ENCODE data around the gene MAML3.

The MAML3 gene

DNA sequence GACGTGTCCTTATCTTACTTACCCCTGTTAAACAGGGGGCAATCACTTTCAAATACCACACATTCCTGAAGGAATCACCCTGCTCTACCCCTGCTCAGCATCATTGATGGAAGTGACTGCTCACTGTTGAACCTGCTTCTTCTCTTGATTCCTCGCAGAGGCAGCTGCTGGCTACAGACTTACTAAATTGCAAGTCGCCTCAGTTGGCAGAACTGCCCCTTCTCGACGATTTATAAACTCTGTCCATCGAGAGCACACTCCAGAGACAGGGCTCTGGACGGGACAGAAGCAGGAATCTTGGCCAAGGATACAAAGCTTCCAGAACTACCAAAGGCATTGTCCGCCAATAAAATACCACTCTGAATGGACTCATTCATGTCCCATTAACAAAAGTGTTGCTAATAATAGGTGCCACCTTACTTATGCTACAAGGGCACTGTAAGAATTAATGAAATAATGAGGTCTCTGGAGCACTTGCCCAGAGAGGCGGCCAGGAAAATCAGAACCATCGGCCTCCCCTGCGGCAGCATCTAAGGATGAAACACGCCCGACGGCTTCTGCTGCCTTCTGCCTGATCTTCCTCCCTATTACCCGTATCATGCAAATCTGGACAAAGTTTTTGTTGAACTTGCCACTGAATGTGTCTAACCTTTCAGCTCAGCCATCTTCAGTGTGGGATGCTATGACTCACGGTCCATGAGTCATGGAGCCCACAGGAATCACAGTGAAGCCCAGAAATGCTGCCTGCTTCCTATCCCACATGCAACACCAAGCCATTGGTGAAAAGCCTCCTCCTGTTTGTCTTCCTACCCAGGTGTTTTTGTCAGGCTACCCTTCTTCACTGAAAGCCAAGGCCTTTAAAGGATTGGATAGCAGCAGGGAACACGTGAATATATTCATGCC, 164.9 kb downstream of the MAML3 start:
- DNase-seq = no peak

DNA sequence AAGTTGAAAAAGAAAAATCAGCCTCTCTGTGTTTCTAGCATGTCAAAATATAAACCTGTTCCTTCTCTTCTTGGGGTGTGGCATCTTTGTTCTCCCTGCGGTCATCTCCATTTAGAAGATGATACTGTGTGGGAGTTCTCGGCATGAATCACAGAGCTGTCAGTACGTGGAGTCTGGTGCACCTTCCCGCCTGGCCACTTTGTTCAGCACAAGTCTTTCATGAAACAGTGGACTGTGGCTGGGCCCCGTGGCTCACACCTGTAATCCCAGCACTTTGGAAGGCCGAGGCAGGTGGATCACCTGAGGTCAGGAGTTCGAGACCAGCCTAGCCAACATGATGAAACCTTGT, 166.5 kb downstream of the MAML3 start:
- DNase-seq = no peak

DNA sequence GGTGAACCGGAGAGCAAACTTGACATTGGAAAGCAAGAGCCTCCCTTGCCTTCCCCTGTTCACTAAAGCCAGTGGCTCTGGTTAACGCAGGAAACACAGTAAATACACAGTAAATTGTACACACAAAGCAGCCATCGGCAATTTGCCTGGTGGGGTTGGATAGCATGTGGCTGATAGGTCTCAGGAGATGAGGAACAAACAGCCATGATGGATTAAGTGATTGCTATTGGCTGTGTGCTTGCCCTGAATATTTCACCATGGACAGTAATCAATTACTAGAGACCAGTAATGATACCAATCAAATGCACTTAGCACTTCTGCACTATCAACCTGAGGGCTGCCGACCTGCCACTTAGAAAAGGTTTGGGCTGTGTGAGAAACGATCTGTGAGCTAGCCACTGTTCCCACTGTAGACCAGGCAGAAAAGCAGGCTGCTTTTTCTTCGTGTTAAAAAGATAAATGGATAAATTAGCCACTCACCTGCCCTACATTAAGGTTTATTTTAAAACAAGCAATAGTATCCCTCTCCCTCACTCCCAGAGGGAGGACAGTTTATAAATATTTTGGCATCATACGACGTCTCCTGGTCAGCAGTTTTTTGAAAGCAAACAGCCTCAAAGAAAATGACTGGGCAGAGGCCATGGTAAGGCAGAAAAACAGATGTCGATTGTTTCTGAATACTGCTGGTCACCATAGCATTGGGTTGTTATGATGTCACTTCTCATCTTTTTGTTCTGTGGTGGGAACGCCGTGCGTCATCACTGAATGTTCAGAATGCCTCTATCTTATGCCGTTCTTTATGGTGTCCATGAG, 167.1 kb downstream of the MAML3 start:
- DNase-seq = no peak

- DNase-seq = no peak
These were observed 167.9 kb downstream of the MAML3 start for GRCh38 chr4:139986106-139986505.

DNA sequence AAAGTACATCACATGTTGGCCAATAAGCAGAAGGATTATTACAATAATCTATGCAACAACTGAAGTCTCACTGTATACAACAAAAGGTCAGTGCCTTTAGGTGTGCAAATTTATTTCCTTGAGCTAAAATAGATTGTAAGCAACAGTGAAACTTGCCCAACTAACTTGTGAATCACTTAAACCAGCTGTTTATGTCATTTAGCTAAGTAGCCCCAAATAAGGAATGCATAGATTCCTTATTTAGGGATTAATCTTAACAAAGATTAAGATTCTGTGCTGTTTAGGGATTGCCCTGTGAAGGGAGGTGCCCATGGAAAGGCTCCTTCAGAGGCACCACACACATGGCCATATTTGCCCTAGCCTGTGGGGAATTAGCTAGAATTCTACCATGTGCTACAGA, 168.6 kb downstream of the MAML3 start:
- no peak for DNase-seq

DNA sequence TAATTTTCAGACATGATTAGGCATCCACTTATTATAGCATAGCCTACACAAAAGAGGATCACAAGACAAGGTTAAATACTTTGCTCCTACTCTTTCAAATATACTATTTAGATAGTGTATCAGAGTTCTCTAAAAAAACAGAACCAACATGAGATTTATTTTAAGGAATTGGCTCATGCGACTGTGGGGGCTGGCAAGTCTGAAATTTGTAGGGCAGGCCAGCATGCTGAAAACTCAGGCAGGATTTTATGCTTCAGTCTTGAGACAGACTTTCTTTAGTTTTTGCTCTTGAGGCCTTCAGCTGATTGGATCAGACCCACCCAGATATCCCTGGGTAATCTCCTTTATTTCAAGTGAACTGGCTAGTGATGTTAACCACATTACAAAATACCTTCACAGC, 169.5 kb downstream of the MAML3 start:
- DNase-seq = no peak

GRCh38 chr4:139978692-139979091, 175.3 kb downstream of the MAML3 start:
- DNase-seq = peak in 1 of 6 experiments; percentile 2

GRCh38 chr4:139977838-139978609, 176.0 kb downstream of the MAML3 start:
- DNase-seq = no peak

DNA sequence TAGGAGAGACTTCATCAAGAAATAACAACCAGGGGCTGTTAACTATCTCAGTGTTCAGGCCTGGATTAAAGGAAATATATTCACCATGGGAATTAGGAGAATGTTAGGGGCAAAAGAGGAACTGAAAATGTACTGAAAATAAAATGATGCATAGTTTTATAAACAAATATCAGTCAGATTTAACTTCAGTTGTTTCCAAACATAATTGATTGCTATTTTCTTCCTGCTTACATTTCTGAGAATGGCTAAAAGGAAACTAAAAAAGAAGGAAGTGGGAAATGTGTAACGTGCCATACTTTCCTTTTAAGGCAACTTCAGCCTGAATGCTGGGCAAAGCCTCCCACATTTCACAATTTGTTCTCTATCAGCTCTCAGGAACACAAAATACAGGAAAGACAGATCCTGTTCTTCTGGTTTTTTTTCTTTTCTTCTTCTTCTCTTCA, 178.1 kb downstream of the MAML3 start:
- DNase-seq = no peak

DNA sequence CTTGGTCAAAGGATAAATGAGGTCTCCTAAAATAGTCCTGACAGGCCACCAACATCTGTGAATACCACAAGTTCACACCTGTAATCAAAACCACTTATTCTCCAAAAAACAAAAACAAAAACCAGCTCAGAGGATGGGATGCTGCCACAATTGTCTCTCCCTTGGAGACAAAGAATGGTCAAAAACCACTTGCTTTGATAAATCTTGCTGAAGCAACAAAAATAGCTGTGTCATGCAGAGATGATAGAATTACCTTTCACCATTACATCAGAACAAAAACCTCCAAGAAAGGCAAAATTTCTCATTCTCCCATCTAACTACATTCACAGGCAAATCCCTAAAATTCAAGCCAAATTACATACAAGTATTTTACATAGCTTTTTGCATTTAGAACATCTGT, 180.4 kb downstream of the MAML3 start:
- DNase-seq = no peak

- no peak for DNase-seq
These were observed 181.0 kb downstream of the MAML3 start for GRCh38 chr4:139973015-139973414.

GRCh38 chr4:139972305-139972704, 181.7 kb downstream of the MAML3 start:
- no peak for DNase-seq

DNA sequence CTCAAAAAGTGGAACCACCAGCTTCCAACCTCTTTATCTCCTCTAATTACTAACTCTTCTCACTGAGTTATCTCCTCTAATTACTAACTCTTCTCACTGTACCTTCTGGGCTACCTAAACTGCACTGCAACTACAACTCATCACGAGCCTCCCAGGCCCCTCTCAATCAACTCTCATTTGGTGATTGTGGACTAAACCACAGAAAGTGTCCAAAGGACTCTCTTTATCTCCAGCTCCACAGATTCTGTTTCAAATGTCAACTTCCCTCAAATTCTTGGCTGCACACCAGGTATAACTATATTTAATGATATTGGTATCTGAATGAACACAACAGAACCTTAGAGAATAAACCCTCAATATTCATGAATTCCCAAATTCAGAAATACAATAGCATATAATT, 182.9 kb downstream of the MAML3 start:
- DNase-seq = no peak

- DNase-seq = no peak
These were observed 184.2 kb downstream of the MAML3 start for GRCh38 chr4:139969635-139970266.

DNA sequence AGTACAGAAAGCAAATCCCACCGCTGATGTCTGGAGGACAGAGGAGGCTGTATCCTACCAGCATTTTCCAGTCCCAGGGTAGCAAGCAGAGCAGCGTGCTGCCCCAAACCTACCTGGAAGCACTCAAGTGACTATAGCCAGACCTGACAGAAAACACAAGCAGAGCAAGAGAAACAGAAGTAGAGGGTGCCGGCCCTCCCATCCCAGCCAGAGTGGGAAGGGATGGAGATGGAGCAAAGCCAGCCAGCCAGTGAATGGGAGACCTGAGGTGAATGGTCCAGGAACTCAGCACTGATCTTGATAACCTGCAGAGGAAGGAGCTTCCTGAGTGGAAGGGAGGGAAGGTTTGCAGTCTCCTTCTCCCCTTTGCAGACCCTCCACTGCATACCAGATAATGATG, 185.2 kb downstream of the MAML3 start:
- DNase-seq = no peak

DNA sequence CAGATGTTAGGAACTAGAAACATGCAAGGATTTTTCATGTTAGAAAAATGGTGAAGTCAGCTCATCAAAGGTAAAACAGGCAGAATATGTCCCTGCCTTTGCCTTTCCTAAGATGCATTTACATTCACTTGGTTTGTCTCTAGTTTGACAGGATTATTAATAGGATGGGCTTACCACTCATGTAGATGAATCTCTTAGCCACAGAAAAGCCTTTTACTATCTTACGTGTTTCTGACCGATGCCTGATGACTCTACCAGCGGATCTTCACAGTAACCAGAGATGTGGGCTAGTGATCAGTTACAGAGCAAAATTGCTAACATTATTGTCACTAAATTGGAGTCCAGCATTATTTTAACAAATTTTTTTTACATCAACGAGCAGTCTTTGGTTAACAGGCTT, 187.6 kb downstream of the MAML3 start:
- no peak for DNase-seq

DNA sequence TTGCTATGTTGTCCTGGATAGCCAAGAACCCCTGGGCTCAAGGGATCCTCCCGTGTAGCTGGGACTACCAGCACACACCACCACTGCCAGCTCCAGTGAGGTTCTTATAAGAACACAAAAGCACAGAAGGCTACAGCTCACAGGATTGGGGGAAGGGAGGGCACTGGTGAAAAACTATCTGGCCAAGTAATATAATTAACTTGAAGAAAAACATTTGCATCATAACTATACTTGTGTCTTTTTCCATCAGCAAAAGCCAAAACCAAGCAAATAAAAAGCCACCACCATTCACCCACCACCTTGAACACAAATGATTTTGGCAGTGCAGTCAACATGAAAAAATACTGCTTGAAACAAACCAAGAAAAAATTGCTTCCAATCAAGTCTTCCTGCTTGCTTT, 188.2 kb downstream of the MAML3 start:
- DNase-seq = no peak

GRCh38 chr4:139963708-139964107, 190.3 kb downstream of the MAML3 start:
- DNase-seq = no peak

DNA sequence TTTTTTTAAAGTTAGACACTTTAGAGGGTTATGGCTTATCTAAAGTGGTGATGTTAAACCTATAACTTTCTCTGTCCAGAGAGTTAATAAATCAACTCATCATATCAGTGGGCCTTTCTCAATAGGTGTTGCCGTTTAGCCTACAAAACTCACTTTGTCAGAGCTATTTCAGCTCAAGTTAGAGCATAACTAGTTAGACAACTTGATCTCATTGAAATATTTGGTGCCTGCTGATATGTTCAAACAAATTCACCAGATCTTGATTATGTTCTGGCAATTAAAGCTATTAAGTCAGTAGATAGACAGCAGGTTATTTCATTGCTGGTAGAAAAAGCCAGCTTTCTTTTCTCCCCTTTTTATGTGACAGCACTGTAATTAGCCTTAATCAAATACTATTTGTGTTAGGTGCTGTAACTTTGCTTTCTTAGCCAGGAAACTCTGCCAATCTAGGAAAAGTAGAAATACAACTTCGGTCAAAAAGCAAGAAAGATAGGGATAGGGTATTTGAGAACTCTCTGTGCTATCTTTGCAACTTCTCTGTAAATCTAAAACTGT, 191.8 kb downstream of the MAML3 start:
- no peak for DNase-seq

- no peak for DNase-seq
These were observed 192.5 kb downstream of the MAML3 start for GRCh38 chr4:139961344-139961946.

DNA sequence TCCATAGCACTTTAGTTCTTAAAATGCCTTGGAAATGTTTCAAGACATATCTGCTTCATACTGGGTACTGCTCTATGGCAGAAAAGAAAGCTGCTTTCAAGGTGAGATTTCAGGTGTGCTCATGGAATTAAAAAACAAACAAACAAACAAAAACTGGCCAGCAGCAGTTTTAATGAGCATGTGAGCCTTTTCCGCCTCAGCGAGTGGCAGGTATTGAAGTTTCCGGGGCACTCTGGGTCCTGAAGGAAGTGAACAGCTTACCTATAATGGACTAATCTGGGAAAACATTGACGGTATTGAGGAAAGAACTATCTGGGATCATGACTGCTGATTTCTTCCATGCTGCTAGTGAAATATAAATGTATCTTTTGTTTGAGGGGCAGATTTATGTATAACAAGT, 194.6 kb downstream of the MAML3 start:
- no peak for DNase-seq

DNA sequence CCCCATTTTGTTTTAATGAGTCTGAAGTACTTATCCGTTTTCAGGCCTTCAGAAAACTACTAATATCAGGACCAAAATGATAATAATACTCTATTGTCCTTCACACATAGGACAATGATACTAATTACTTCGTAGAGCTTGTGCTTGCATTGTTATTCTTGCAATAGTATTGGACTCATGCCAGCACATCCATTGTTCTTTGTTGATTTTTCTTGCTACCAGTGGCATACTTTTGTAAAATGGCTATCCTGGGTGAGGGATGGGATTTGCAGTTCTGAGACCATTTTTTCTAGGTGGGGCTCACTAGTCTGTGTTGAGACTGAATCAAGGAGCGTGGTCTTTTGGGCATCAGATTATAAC, 195.3 kb downstream of the MAML3 start:
- DNase-seq = no peak

Data from stimulated activated naive CD4-positive, alpha-beta T cell (primary cell).